Body of pancreas (tissue), 4 donors: Measurements from ENCODE around the gene FOXO6.

ENCODE experiments used
- CTCF ChIP-seq, 7 experiments: fragments of 450-650 bp in 4 of 7; fragments of 200-600 bp in 3 of 7; sonication (generic) in 3 of 7; IDR thresholded peaks; one replicate each; pipeline ENCODE4 v1.5.1; 2016 to 2019; ENCODE audit warnings: antibody characterized with exemption in 7 of 7
- POLR2A ChIP-seq, 3 donors: fragments of 450-650 bp; IDR thresholded peaks; one replicate each; pipeline ENCODE4 v1.6.1; 2016; ENCODE audit warnings: antibody characterized with exemption in 3 of 3, mild to moderate bottlenecking in 2 of 3

GRCh38 chr1:41380195-41380594, 19.0 kb downstream of the FOXO6 start:
- TF ChIP-seq CTCF (IDR thresholded peaks at IDR 0.05), result no peak
- no peak for TF ChIP-seq POLR2A (IDR thresholded peaks at IDR 0.05)
